ENCODE data around the gene KBTBD8. TPM values are rescaled to one million over a fixed set of nuclear protein-coding genes. Genes with fewer than 3 reads are reported as not detected.

Gene KBTBD8
- total RNA-seq, 4 donors from 2014 or later, result 0.13 to 3.0 (median 0.65) TPM

GRCh38 chr3:67015702-67016484 is 17.8 kb downstream of the KBTBD8 start:
- no peak for TF ChIP-seq CTCF (IDR thresholded peaks at IDR 0.05)
- TF ChIP-seq POLR2A (IDR thresholded peaks at IDR 0.05), result no peak
- intact Hi-C loops (cut with DNase I; ENCODE audit: low total_unique reads), result no loop called here
- WGBS, 2 donors, result 92 to 96% methylated on average over 8 of the region's 8 CpGs

DNA sequence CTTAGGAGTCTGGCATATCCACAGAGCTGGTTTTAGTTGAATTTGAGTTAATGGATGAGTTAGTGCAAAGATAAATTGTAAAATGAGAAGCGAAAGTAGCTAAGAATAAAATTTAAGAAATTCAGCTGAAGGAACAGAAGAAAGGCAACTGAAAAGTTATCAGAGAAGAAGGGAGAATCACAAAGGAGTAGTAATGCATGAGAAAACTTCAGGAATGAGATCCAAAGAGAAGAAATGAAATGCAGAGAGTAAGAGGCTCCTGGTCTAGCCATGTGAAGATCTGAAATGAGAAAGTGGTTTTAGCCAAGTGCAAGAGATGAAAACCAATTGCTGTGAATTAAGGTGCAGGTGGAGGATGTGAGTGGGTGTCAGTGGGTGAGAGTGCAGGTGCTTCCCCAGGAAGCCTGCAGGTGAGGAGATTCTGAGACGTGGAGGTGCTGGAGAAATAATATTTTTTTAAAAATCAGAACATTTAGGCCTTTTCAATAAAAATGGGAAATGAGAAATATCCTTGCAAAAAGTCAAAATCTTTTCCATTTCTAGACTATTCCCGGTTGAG is 18.5 kb downstream of the KBTBD8 start:
- DNase-seq (ENCODE audit: low spot score in 2 of 2), result no peak
- no peak overlapping the region for H3K4me3 ChIP-seq (ENCODE audit: low read depth, poor library complexity, severe bottlenecking)
- 63 to 69% methylated on average over 3 of the region's 3 CpGs for WGBS, 2 donors
- intact Hi-C loops (cut with DNase I; ENCODE audit: low total_unique reads), result no loop called here
- TF ChIP-seq POLR2A (IDR thresholded peaks at IDR 0.05) (no peak), CTCF (IDR thresholded peaks at IDR 0.05) (no peak)

More at GRCh38 chr3:67015702-67016484, 17.8 kb downstream of the KBTBD8 start:
- H3K4me3 ChIP-seq (ENCODE audit: low read depth, poor library complexity, severe bottlenecking), result no peak overlapping the region
- no peak for DNase-seq (ENCODE audit: low spot score in 2 of 2)

DNA sequence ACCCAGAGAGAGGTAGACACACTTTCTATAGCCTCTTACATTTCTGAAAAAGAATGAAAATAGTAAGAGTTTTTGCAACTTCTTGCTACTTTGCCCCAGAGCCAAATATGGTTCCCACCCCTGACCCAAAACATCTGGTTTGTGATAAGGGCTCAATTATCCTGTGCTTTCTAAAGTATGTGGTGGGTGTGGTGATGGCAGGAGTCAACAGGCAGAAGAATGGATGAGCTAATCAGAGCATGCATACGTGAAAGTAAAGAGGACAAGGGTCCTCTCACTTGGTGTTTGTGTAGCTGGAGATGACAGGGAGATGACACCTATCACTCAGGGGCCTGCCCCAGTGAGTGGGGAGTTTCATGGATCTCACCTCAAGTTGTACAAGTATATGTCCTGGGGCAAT is 19.1 kb downstream of the KBTBD8 start:
- no peak overlapping the region for H3K4me3 ChIP-seq (ENCODE audit: low read depth, poor library complexity, severe bottlenecking)
- DNase-seq (ENCODE audit: low spot score in 2 of 2), result no peak
- intact Hi-C loops (cut with DNase I; ENCODE audit: low total_unique reads), result no loop called here
- TF ChIP-seq CTCF (IDR thresholded peaks at IDR 0.05) (no peak), POLR2A (IDR thresholded peaks at IDR 0.05) (no peak)
- WGBS, 2 donors, result 27 to 40% methylated on average over 1 of the region's 1 CpG

DNA sequence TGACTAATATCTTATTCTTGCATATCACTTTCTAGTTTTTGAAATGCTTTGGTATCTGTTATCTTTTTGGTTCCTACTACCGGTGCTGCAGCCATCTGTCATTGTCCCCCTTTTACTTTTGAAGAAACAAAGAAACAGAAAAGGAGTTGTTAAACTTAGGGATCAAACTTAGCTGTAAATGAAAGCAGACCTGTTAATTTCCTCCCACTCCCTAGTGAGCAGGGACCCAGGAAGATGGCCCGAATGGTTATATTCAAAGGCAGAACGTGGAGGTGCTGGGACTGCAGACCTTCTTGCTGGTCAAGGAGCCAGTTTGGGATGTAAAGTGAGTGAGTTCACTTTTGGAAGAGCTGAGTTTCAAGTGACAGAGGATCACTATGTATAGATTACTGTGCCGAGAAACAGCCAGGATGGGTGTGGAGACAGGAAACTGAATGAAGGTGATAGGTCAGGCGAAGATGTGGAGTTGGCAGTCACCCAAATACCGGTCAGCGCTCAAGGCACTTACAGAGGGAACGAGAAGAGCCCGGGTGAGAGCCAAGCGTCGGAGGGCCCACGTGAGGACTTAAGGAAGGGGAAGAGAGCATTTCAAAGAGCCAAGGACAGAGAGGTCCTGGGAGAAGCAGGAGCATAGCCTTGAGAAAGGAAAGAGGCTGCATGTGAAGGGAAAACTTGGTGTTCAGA is 20.1 kb downstream of the KBTBD8 start:
- no peak overlapping the region for H3K4me3 ChIP-seq (ENCODE audit: low read depth, poor library complexity, severe bottlenecking)
- intact Hi-C loops (cut with DNase I; ENCODE audit: low total_unique reads), result no loop called here
- no peak for DNase-seq (ENCODE audit: low spot score in 2 of 2)
- no peak for TF ChIP-seq CTCF (IDR thresholded peaks at IDR 0.05)
- 24 to 25% methylated on average over 12 of the region's 12 CpGs for WGBS, 2 donors

- TF ChIP-seq POLR2A (IDR thresholded peaks at IDR 0.05), result no peak
- TF ChIP-seq CTCF (IDR thresholded peaks at IDR 0.05), result no peak
- H3K4me3 ChIP-seq (ENCODE audit: low read depth, poor library complexity, severe bottlenecking), result no peak overlapping the region
- DNase-seq (ENCODE audit: low spot score in 2 of 2), result no peak
- intact Hi-C loops (cut with DNase I; ENCODE audit: low total_unique reads), result no loop called here
- WGBS, 2 donors, result 82 to 84% methylated on average over 13 of the region's 13 CpGs
Measured at GRCh38 chr3:67018789-67019526, 20.9 kb downstream of the KBTBD8 start.

Data from lower leg skin (tissue), 4 donors.